HepG2 (cell line): ENCODE data around the gene CYP2W1. TPM values are rescaled to one million over a fixed set of nuclear protein-coding genes. Genes with fewer than 3 reads are reported as not detected.

Source experiments
- E2F5 ChIP-seq: sonication (generic); formaldehyde crosslinking; conservative IDR thresholded peaks from 2 replicates; pipeline ENCODE4 v1.4.0; 2020; ENCODE audit warnings: missing genetic modification reagents
- JARID2 ChIP-seq: sonication (generic); formaldehyde crosslinking; IDR thresholded peaks from 2 replicates; pipeline ENCODE4 v1.8.1; 2023; ENCODE audit warnings: missing genetic modification reagents, inconsistent platforms; ENCODE audit not compliant: insufficient replicate concordance
- KDM2A ChIP-seq: sonication (generic); formaldehyde crosslinking; IDR thresholded peaks from 2 replicates; pipeline ENCODE4 v1.4.0; 2020; ENCODE audit warnings: low read depth, missing genetic modification reagents, borderline replicate concordance
- NFAT5 ChIP-seq: sonication (generic); formaldehyde crosslinking; IDR thresholded peaks from 2 replicates; pipeline ENCODE4 v1.4.0; 2020; ENCODE audit warnings: missing genetic modification reagents
- TEF ChIP-seq: sonication (generic); formaldehyde crosslinking; IDR thresholded peaks from 2 replicates; pipeline ENCODE4 v1.5.0; 2020; ENCODE audit warnings: missing genetic modification reagents
- ZIK1 ChIP-seq: sonication (generic); formaldehyde crosslinking; IDR thresholded peaks from 2 replicates; pipeline ENCODE4 v1.5.0; 2020; ENCODE audit warnings: mild to moderate bottlenecking, low read depth, missing genetic modification reagents, borderline replicate concordance
- ZNF512B ChIP-seq: sonication (generic); formaldehyde crosslinking; IDR thresholded peaks from 2 replicates; pipeline ENCODE4 v1.5.1; 2020; ENCODE audit warnings: missing genetic modification reagents, mild to moderate bottlenecking, borderline replicate concordance
- ZNF687 ChIP-seq: sonication (generic); formaldehyde crosslinking; IDR thresholded peaks from 2 replicates; pipeline ENCODE4 v1.5.1; 2020; ENCODE audit warnings: mild to moderate bottlenecking, missing genetic modification reagents, moderate library complexity
- ZNF761 ChIP-seq: sonication (generic); formaldehyde crosslinking; conservative IDR thresholded peaks from 2 replicates; pipeline ENCODE4 v1.4.0; 2020; ENCODE audit warnings: mild to moderate bottlenecking, missing genetic modification reagents
- ZNF781 ChIP-seq: sonication (generic); formaldehyde crosslinking; IDR thresholded peaks from 2 replicates; pipeline ENCODE4 v1.5.1; 2020; ENCODE audit warnings: borderline replicate concordance, mild to moderate bottlenecking, missing genetic modification reagents; ENCODE audit errors: not compliant biosample characterization
- ZNF878 ChIP-seq: sonication (generic); formaldehyde crosslinking; IDR thresholded peaks from 2 replicates; pipeline ENCODE4 v1.8.1; 2023; ENCODE audit warnings: mild to moderate bottlenecking, missing genetic modification reagents, moderate library complexity
- ZNF883 ChIP-seq: sonication (generic); formaldehyde crosslinking; IDR thresholded peaks from 2 replicates; pipeline ENCODE4 v1.5.1; 2020; ENCODE audit warnings: mild to moderate bottlenecking, missing genetic modification reagents; ENCODE audit errors: not compliant biosample characterization
- ZSCAN22 ChIP-seq: sonication (generic); formaldehyde crosslinking; IDR thresholded peaks from 2 replicates; pipeline ENCODE4 v1.4.0; 2020; ENCODE audit warnings: mild to moderate bottlenecking, missing genetic modification reagents
- polyA plus RNA-seq, 8 experiments: library from polyadenylated mRNA; depleted of rRNA in 3 of 8; stranded (reverse) in 7 of 8; unstranded in 1 of 8; fragments of >200 nt; fragmentation: Illumina TruSeq in 4 of 8; extraction: Trizol in 4 of 8; gene quantifications; 2 replicates each; pipeline versions ENCODE4 v1.2.1 to v1.2.3, GENCODE V29; 2011 to 2016; ENCODE audit warnings: low read depth in 4 of 8, missing spikeins in 1 of 8, mixed read lengths in 1 of 8; ENCODE audit not compliant: insufficient read depth in 1 of 8
- total RNA-seq, 5 experiments: library from RNA; depleted of rRNA; stranded (reverse); fragments of >200 nt; fragmentation: Illumina TruSeq; extraction: Trizol; gene quantifications; 2 replicates each; pipeline ENCODE4 v1.2.3, GENCODE V29; 2016; ENCODE audit warnings: low read depth in 1 of 5

The CYP2W1 gene
- total and polyA plus RNA-seq, 2 of the 13 experiments (the other 11 are each of a cell fraction or from before 2014, with no cell fraction given) = 19.5 to 31.7 TPM

- TF ChIP-seq ZNF687 (CRISPR knock-in tag) (peak; percentile 78), ZNF781 (CRISPR knock-in tag) (no peak), ZNF512B (CRISPR knock-in tag) (no peak), NFAT5 (CRISPR knock-in tag) (no peak), E2F5 (CRISPR knock-in tag) (0 out of 2 replicates have a peak, but pooled peaks have one; percentile 30), JARID2 (no peak), ZNF761 (CRISPR knock-in tag) (0 out of 2 replicates have a peak, but pooled peaks have one; percentile 60), ZIK1 (no peak), KDM2A (CRISPR knock-in tag) (no peak; the same call in 1 of the 2 replicates), ZNF878 (CRISPR knock-in tag) (no peak), ZSCAN22 (CRISPR knock-in tag) (no peak), TEF (CRISPR knock-in tag) (no peak), ZNF883 (CRISPR knock-in tag) (no peak)
Observed at GRCh38 chr7:1028044-1028770, 45.2 kb downstream of the CYP2W1 start (continued).
